NCI-H748 (cell line): ENCODE data around the gene SGTA.
"Not testable (repeated sequence)": the region's sequence is repeated elsewhere in the genome, so short reads cannot be mapped to it uniquely, and the experiment has no call there.

Experiments
- DNase-seq: peaks from one replicate; lab custom pipeline; 2025; ENCODE audit not compliant: unreplicated experiment; lab: John Stamatoyannopoulos, UW

SGTA gene

DNA sequence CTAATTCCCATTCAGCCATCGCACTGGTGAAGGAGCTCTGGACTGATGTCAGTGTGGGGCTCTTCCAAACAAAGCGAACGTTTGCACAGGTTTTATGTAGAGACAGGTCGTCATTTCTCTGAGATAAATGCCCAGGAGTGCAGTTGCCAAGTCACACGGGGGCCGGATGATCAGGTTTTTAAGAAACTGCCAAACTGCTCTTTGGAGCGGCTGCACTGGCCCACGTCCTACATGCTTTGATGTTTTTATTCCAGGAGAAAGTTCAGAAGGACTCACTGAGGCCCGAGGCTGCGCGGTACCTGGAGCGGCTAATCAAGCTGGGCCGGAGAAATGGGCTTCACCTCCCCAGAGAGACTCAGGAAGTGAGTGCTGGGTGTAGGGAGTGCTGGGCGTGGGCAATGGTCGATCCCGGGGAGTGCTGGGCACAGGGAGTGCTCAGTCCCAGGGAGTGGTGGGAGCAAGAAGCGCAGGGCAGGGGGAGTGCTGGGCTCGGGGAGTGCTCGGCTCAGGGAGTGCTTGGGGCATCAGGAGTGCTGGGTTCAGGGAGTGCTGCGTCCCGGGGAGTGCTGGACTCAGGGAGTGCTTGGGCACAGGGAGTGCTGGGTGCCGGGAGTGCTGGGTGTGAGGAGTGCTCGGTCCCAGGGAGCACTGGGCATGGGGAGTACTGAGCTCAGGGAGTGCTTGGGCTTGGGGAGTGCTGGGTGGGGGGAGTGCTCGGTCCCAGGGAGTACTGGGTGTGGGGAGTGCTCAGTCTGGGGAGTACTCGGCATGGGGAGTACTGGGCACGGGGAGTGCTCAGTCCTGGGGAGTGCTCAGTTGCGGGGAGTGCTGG is 13.0 kb upstream of the SGTA start:
- DNase-seq = no peak

DNA sequence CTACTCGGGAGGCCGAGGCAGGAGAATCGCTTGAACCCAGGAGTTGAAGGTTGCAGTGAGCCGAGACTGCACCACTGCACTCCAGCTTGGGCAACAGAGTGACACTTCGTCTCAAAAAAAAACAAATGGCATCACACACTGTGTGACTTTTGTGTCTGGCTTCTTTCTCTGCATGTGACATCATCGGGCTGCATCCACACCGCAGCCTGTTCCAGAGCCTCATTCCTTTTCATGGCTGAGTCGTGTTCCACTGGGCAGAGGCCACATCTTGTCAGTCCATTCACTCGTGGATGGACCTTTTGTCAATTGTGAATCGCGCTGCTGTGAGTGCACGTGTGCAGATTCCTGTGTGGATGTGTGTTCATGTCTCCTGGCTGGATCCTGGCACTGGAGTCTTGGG is 10.5 kb upstream of the SGTA start:
- no peak for DNase-seq

DNA sequence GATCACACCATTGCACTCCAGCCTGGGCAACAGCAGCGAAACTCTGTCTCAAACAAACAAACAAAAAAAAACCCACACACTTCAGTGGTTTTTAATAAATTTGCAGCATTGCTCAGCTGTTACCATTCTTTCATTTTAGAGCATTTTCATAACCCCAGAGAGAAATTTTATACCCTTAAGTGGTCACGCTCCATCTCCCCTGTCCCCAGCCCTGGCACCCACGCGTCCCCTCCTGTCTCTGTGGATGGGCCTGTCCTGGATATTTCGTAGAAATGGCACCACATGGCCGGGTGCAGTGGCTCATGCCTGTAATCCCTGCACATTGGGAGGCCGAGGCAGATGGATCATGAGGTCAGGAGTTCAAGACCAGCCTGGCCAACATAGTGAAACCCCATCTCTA is 10.1 kb upstream of the SGTA start:
- DNase-seq = no peak

DNA sequence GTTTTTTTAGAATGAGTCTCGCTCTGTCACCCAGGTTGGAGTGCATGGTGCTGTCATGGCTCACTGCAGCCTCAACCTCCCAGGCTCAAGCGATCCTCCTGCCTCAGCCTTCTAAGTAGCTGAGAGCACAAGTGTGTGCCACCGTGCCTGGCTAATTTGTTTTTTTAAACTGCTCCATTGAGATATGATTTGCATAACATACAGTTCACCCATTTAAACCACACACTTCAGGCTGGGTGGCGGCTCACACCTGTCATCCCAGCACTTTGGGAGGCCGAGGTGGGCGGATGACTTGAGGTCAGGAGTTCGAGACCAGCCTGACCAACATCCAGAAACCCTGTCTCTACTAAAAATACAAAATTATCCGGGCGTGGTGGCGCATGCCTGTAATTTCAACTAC is 9.6 kb upstream of the SGTA start:
- DNase-seq = not testable (repeated sequence)

DNA sequence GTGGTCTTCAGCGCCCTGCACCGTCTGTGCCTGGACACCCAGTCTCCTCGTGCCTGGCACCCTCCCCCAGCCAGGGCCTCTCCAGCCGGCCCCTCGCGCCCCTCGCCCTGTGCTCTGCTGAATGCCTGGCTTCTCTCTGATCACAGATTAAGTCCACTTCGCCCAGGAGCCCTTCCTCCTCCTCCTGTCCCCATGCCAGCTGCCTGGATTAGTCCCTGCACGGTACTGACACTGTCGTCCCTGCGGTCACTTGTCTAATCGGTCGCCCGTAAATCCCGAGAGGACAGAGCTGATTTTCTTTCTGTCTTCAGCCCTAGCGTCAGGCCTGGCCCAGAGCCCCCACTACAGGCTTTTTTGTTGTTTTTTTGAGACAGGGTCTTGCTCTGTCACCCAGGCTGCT is 8.8 kb upstream of the SGTA start:
- DNase-seq = no peak

DNA sequence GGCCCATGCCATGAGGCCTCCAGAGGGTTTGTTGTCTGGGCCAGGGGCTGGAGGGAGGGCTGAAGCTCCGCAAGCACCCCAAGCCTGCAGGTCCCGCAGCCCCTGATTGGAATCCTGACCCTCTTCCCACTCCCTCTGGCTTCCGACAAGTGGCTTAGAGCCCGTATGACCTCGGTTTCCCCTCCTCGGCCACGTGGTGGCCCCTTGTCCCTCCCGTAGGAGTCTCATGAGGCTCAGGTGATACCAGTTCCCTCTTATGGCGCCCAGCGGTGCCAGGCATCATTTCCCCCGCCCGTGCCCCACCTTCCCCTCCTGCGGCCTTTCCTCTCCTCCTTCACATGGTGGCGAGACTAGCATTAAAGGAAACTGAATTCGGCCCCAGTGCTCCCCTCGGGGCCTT is 8.4 kb upstream of the SGTA start:
- no peak for DNase-seq

DNA sequence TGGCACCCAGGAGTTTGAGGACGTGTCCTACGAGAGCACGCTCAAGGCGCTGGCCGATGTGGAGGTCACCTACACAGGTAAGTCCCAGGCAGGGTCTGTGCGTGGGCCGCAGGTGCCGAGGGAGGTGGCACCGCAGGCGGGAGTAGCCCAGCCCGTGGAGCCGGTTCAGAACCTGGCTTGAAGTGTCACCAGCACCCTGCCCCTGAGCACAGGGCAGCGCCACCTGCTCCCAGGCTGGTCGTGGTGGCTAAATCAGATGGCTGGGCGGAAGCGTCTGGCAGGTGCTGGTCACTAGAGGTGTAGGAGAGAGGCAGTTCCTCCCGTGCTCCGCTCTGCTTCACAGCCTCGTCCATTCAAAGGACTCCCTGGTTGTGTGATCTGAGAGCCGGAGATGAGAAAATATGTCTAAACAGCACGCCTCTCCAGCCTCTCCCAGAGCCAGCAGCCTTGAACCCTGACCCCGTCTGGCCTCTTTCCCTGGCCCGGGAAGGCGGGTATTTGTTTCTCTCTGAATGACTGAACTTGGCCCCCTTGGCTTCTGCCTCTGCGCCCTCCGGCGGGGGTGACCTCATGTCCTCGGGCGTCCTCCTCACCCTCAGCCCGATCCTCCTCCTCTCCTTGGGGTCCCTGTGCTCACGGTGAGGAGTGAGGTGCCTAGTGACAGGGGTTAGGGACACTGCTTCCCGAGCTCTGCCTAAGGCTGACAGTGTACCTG is 7.6 kb upstream of the SGTA start:
- no peak for DNase-seq

DNA sequence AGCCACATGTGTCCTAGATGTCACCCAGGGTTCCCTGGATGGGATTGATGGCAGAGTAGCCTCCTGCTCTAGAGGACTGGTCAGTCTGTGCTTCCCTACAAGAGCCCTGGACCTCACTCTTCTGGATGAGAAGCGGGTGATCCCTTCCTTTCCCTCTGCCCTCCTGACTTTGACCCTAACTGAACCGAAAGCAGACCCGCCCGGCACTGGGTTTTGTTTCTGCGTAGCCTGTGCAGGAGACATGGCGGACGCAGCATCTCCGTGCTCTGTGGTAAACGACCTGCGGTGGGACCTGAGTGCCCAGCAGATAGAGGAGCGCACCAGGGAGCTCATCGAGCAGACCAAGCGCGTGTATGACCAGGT is 7.1 kb upstream of the SGTA start:
- DNase-seq = no peak

DNA sequence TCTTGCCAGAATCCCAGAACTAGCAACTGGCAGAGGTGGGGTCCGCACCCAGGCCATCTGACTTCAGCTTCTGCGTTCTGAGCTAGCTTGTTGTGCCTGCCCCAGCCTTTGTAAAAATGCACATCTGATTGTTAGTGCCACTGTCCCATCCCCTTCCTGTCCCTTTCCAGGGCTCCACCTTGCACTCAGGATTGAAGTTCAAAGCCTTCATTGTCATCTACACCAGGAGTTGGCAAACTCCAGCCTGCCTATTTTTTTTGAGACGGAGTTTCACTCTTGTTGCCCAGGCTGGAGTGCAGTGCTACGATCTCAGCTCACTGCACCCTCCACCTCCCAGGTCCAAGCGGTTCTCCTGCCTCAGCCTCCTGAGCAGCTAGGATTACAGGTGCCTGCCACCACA is 5.2 kb upstream of the SGTA start:
- DNase-seq = no peak

DNA sequence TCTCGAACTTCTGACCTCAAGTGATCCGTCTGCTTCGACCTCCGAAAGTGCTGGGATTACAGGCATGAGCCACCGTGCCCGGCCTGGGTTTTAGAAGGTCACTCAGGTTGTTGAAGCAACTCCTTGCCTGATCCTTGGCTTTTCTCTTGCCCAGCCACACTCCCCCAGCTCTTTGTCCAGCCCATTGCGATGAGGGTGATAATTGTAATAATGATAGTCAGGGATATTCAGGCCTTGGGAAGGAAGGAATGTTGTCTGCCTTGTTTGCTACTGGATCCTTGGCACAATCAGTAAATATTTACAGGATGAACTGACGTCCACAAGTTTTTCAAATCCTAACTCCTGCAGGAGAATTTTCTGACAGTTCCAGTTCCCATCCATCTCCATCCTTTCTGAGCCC is 4.0 kb upstream of the SGTA start:
- DNase-seq = no peak

DNA sequence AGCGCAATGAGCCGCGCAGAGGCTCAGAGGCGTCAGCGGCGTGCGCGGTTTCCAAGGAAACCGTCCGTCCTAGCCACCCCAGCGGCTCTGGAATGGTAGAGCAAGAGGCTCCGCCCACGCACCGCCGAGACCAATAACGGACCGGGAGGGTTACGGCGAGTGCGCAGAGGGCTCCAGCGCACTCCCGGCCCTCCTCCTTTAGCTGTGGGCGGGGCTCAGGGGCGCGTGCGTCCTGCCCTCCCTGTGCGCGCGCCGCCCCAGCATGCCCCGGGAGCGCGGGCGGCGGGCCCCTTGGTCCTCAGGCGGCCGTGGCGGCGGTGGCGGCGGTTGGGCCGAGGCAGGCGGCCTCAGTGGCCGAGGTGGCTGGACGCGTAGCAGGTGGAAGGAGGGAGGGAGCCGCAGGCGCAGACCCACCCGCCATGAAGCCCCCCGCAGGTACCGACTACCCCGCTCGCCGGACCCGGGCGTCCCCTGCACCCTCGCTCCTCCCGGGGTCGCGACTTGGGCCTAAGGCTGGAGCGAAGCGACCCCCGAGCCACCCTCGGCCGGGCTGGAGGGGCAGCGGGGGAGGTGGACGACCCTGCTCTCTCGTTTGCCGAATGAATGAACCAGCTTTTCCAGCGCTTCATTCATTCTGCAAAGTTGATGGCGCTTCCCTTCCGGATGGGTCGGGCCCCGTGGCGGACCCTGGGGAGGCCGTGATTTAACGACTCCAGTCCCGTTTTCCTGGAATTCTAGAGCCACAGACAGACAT is 2.3 kb upstream of the SGTA start, which contains the start of gene THOP1:
Gene THOP1, plus strand, starts transcription at position 260 of the 754 bp plus-strand sequence. Its CDS starts 160 bp downstream, at position 420.
- peak; percentile 98 for DNase-seq

DNA sequence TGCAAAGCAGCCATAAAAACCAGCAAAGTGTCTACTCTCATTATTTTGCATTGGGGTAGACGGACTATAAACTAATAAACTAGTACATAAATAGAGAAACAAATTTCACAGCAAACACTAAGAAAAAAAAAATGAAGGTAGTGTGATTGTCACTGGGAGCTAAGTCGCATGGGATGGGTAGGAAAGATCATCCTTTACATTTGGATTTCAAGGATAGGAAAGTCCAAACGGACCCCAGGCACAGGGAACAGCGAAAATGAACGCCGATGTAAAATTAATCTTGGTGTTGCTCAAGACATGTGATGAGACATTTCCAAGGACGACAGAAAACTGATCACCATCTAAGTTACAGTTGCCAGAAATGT is 690 bp upstream of the SGTA start:
- no peak for DNase-seq

DNA sequence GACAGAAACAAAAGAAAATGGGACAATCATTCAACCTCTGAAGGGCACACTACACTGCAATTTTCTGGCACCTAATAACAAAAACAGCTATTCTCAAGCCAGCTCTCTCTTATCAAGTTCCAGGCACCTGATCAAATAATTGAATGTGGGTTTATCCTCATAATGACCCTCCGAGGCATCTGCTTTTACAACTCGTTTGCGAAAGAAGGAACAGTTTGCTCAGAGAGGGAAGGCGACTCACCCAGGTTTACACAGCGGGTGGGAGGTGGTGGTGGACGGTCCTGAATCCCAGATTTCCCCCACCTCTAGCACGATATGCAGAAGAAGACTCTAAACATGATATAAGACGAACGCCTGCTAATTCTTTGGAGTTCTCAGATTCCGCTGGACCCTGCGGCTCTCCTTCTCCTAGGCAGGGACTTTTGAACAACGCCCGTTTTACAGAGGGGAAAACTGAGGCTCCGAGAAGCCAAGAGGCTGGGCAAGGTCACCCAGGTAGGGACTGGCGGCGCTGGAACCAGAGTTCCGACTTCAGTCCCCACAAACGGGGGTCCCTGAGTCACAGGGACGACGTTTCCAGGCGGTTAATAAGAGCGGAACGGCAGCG is 641 bp downstream of the SGTA start:
- peak; percentile 10 for DNase-seq

DNA sequence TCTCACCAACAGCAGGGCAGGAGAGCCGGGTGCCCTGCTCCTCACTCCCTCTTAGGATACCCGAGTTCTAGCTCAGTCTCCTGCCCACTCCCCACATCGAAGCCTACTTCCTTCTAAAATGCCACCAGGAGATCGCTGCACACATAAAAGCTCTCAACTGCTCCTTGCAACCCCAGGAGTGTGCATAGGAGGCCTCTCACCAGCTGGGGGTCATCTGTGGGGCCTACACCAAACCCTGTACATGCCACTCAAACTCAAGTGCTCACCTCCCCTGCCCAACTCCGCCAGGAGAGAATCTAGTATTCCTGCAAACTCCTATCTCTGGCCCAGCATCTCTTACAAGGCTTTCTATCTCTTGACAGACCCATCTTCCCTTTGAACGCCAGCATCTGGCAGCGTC is 2.8 kb downstream of the SGTA start:
- DNase-seq = no peak

DNA sequence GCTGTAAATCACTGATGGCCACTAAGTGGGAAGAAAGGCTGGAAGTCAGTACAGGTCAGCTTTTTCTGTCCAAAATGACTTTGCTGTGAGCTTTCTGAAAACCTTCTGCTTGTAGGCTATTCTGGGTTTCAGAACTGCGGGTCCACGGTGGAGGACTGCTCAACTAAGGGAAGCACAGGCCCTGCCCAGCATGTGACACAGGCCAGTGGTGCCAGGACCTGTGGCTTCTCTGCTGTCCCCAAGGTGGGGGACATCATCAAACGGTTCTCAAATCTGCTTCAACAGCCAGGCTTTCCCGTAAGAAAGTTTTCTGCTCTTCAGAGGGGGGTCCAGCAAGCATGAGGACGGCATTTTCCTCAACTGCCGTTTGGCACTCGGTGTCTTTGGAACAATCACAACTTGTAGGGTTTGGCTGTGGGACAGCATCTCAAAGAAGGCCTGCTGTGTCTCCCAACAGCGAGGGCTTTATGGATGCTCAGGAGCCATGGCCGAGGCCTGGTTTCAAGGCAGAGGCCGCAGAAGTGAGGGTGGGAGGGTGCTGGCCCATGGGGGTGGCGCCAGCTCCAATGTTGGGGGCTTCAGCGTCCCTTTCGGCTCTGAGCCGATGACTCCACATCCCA is 3.8 kb downstream of the SGTA start:
- DNase-seq = no peak

DNA sequence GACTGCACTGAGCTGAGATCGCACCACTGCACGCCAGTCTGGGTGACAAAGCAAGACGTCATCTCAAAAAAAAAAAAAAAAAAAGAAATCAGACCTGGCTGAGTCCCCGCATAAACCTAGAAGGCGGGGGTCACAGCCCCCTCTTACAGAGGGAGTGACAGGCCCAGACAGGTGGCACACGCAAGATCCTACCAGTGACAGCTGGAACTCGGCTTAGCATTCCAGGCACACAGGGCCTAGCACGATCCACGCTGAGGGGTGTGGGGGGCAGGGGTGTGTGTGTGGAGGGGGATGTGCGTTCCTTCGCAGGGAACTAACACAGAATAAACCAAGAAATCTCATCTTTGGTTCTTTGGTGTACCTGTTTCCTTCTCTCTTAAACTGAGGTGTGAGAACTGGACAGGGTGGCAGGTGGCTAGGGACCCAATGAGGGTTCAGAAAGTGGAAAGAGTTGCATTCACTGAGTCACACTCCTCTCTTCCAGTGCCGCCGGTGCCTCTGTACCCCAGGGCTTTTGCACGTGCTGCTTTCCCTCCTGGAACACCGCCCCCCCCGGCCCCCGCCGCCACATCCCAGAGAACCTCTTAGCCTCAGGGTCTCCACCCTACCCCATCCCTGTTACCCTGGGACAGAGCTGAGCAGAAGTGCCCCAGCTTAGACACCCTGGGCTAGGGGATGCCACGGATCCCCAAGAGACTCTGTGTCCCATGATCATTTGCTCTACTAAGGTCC is 5.0 kb downstream of the SGTA start:
- no peak for DNase-seq

DNA sequence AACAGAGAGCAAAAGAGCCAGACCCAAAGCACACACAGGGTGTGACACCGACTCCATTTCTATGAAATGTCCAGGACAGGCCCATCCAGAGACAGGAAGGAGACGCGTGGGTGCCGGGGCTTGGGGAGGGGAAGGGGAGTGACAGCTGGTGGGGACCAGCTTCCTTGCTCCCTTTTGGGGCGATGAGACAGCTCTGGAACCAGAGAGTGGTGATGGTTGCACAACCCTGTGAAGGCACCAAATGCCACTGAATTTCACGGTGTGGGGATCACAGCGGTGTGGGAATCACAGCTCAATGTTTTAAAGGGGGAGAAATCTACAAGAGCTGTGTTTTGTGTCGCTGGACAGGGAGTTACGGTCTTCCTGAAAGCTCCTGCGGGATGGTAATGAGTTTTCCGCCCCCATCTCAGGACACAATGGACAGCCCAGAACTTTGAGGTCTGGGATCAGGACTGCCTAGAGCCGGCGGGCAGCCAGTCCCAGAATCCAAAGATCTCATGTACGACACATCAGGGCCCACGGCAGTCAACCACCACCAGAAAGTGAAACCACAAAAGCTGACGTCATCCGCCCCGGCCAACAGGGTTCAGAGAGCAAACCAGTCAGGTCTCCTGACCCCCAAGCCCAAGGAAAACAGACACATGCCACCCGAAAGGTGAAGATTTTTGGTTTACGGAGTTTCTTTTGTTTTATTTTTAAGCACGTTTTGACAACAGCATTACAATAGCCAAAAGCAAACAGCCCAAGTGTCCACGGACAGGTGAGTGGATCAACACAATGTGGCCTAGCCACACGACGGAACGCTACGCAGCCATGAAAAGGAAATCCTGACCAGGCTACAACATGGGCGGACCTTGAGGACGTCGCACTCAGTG is 7.3 kb downstream of the SGTA start:
- DNase-seq = no peak

DNA sequence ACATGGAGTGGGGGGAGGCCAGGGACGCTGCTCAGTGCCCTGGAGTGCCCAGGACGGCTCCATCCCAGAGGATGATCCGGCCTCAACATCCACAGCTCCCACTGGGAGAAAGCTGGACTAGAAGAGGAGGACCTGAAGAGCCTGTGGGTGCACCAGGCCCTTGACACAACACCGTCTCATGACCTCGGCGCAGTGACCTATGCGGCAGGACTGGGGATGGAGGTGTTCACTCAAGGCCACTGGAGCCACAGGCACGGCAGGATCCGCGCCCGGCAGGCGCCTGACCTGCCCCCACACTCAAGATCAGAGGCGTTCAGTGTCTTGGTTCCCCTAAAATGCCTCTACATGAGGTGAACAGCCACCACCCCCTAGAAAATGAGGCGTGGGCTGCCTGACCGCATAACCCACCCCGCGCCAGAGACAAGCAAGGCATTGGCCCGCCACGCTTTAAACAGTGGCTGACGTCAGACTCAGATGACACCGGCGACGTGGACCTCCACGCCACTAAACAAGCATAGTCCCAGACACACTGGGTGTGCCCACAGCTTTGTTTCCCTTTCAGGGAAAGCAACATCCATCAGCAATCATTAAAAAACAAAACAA is 8.0 kb downstream of the SGTA start:
- DNase-seq = no peak

DNA sequence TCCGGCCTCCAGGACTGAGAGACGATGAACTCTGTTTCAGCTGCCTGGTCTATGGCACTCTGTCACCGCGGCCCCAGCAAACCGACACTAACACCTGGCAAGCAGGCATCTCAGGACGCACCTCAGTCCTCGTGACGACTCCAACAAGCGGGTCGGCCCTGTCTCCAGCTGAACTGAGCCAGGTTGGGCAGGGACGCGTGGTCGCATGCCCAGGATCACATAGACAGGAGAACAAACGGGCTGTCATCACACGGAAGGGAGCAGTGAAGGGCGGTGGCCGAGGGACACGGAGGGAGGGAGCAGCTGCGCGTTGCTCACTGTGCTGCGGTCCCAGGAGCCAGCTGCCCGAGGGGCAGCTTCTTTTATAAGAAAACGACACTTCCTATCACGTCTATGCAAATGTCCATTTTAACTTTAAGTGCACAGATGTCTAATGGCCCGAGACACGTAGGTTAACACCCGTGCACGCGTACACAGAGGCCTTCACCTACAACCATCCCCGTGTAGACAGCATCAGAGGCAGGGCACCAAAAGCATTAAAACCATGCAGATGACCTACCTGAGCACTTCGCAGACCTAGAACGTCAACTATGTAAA is 8.9 kb downstream of the SGTA start:
- DNase-seq = no peak
